HepG2 (cell line): Measurements from ENCODE around the gene HTR4. TPM values are rescaled to one million over a fixed set of nuclear protein-coding genes. Genes with fewer than 3 reads are reported as not detected.

ENCODE experiments used
- ATAC-seq: fragments of 200-7000 bp; cut with Tn5 transposase; 3 replicates; pipeline ENCODE4 v1.9.1; 2020; ENCODE audit warnings: mild to moderate bottlenecking, moderate library complexity
- BruUV-seq: library from RNA; stranded (reverse); fragments of 400-500 nt; replicated peaks from 2 replicates; lab custom pipeline; 2021; lab: Mats Ljungman, UMichigan
- CTCF ChIA-PET: fragments of 300-600 bp; formaldehyde crosslinking; extraction: SDS; loops from one replicate; lab custom pipeline; 2021; ENCODE audit warnings: low total read pairs, inconsistent platforms, low intra/inter-chr PET ratio; lab: Yijun Ruan, JAX
- POLR2A ChIA-PET: fragments of 350-600 bp; sonication (Branson Sonifier 250); formaldehyde crosslinking; loops from one replicate; lab custom pipeline; 2020; ENCODE audit warnings: antibody characterized with exemption, inconsistent platforms; lab: Yijun Ruan, JAX
- DNase-seq: peaks from one replicate; pipeline ENCODE4 v3.0.0-alpha.2; 2015; ENCODE audit warnings: low spot score
- FAIRE-seq: peaks from 3 replicates; lab custom pipeline; 2011; peaks lifted over from hg19 to GRCh38; lab: Jason Lieb, UNC
- H2AFZ ChIP-seq: one replicate; pipeline ENCODE4 v1.6.1; 2011; ENCODE audit warnings: low read length, inconsistent platforms
- H3K27ac ChIP-seq: fragments of 300-600 bp; 3 replicates; pipeline ENCODE4 v1.8.0; 2011; ENCODE audit warnings: mixed run types, mild to moderate bottlenecking, mixed read lengths, low read length, inconsistent platforms; ENCODE audit not compliant: insufficient read depth; ENCODE audit errors: extremely low read length
- H3K27me3 ChIP-seq, 2 experiments: fragments of 200-600 bp in 1 of 2; 2 replicates in 1 of 2; 3 replicates in 1 of 2; pipeline versions ENCODE4 v1.6.0 to v1.8.0; 2011; ENCODE audit warnings: low read length in 2 of 2, mild to moderate bottlenecking in 2 of 2, moderate library complexity in 2 of 2, inconsistent platforms in 1 of 2; ENCODE audit not compliant: insufficient read depth in 2 of 2, control insufficient read depth in 1 of 2
- H3K36me3 ChIP-seq, 2 experiments: fragments of 200-600 bp in 1 of 2; replicated peaks in 1 of 2; 2 replicates in 1 of 2; 3 replicates in 1 of 2; pipeline versions ENCODE4 v1.5.1 to v1.8.0; 2011; ENCODE audit warnings: low read length in 2 of 2, inconsistent platforms in 1 of 2; ENCODE audit not compliant: insufficient read depth in 2 of 2, control insufficient read depth in 1 of 2
- H3K4me1 ChIP-seq: 2 replicates; pipeline ENCODE4 v1.5.1; 2012; ENCODE audit warnings: low read length, inconsistent platforms; ENCODE audit not compliant: insufficient read depth
- H3K4me2 ChIP-seq: 2 replicates; pipeline ENCODE4 v1.6.0; 2011; ENCODE audit warnings: low read depth, low read length, inconsistent platforms
- H3K4me3 ChIP-seq, 3 experiments: fragments of 200-600 bp in 1 of 3; sonication (generic), shearing (Covaris generic) in 1 of 3; replicated peaks in 1 of 3; 2 replicates each; pipeline ENCODE4 v1.5.1; 2011 to 2016; ENCODE audit warnings: low read length in 3 of 3, inconsistent platforms in 2 of 3, low read depth in 2 of 3, mild to moderate bottlenecking in 2 of 3, control low read depth in 1 of 3, mixed read lengths in 1 of 3; ENCODE audit not compliant: insufficient read depth in 1 of 3
- H3K79me2 ChIP-seq: one replicate; pipeline ENCODE4 v1.6.1; 2011; ENCODE audit warnings: low read length, inconsistent platforms; ENCODE audit not compliant: insufficient read depth
- H3K9ac ChIP-seq: 2 replicates; pipeline ENCODE4 v1.6.0; 2011; ENCODE audit warnings: mild to moderate bottlenecking, low read depth, low read length, inconsistent platforms; ENCODE audit not compliant: insufficient read depth
- H3K9me3 ChIP-seq: 2 replicates; pipeline ENCODE4 v1.5.1; 2012; ENCODE audit warnings: mild to moderate bottlenecking, low read length
- H4K20me1 ChIP-seq: 2 replicates; pipeline ENCODE4 v1.6.0; 2011; ENCODE audit warnings: inconsistent platforms, mild to moderate bottlenecking, low read length, moderate library complexity; ENCODE audit not compliant: insufficient read depth
- CEBPB ChIP-seq: IDR thresholded peaks from 2 replicates; pipeline ENCODE4 v1.6.1; 2011; ENCODE audit warnings: low read depth, low read length, improper control_type of control experiment, borderline replicate concordance
- STAT5B ChIP-seq: sonication (generic); formaldehyde crosslinking; IDR thresholded peaks from 2 replicates; pipeline ENCODE4 v1.4.0; 2020; ENCODE audit warnings: missing genetic modification reagents
- ZNF317 ChIP-seq: sonication (generic); formaldehyde crosslinking; IDR thresholded peaks from 2 replicates; pipeline ENCODE4 v1.5.0; 2020; ENCODE audit warnings: mild to moderate bottlenecking, missing genetic modification reagents
- ZNF670 ChIP-seq: sonication (generic); formaldehyde crosslinking; IDR thresholded peaks from 2 replicates; pipeline ENCODE4 v1.8.0; 2022; ENCODE audit warnings: mild to moderate bottlenecking, missing genetic modification reagents, borderline replicate concordance
- WGBS: methylation state at CpG from one replicate; pipeline ENCODE4 v1.1.6; 2017; ENCODE audit warnings: low lambda C conversion rate; 5-methylcytosine and 5-hydroxymethylcytosine counted together
- in situ Hi-C: cut with HindIII; loops from 2 replicates; pipeline ENCODE4 v1.10.0; 2017; ENCODE audit warnings: low pct_unique_long_range_greater_than_20kb; ENCODE audit not compliant: extremely low pct_ligation_motif_present
- intact Hi-C: fragments of 100-400 bp; cut with micrococcal nuclease; formaldehyde crosslinking; loops from one replicate; pipeline ENCODE4 v1.10.0; 2022; ENCODE audit not compliant: unreplicated experiment
- polyA plus RNA-seq, 8 experiments: library from polyadenylated mRNA; depleted of rRNA in 3 of 8; stranded (reverse) in 7 of 8; unstranded in 1 of 8; fragments of >200 nt; fragmentation: Illumina TruSeq in 4 of 8; extraction: Trizol in 4 of 8; gene quantifications; 2 replicates each; pipeline versions ENCODE4 v1.2.1 to v1.2.3, GENCODE V29; 2011 to 2016; ENCODE audit warnings: low read depth in 4 of 8, missing spikeins in 1 of 8, mixed read lengths in 1 of 8; ENCODE audit not compliant: insufficient read depth in 1 of 8
- total RNA-seq, 5 experiments: library from RNA; depleted of rRNA; stranded (reverse); fragments of >200 nt; fragmentation: Illumina TruSeq; extraction: Trizol; gene quantifications; 2 replicates each; pipeline ENCODE4 v1.2.3, GENCODE V29; 2016; ENCODE audit warnings: low read depth in 1 of 5

Gene HTR4
- total and polyA plus RNA-seq, 2 of the 13 experiments (the other 11 are each of a cell fraction or from before 2014, with no cell fraction given): not detected

GRCh38 chr5:148599187-148599586, 55.1 kb downstream of the HTR4 start:
- DNase-seq (no peak), ATAC-seq (no peak), FAIRE-seq (no peak)
- TF ChIP-seq ZNF670 (CRISPR knock-in tag): no peak
- TF ChIP-seq ZNF317 (CRISPR knock-in tag): peak; percentile 84
- Histone ChIP-seq H3K79me2 (no peaks in the 10 kb centered on the region), H3K4me2 (no peak overlapping the region), H3K9ac (no peak overlapping the region), H3K27ac (no peak overlapping the region), H3K36me3 (no peaks in the 10 kb centered on the region), H3K4me1 (no peaks in the 10 kb centered on the region), H3K27me3 (no peaks in the 10 kb centered on the region), H3K9me3 (peaks cover 5% of the 10 kb centered on the region), H4K20me1 (no peaks in the 10 kb centered on the region), H2AFZ (no peak overlapping the region), H3K4me3 (no peak overlapping the region)
- no TSS peak for BruUV-seq
- ChIA-PET CTCF (no interaction called here), POLR2A (no interaction called here)
- WGBS: 45% methylated on average over 1 of the region's 1 CpG
- in situ Hi-C loops: no loop called here
- intact Hi-C loops: no loop called here

- TF ChIP-seq CEBPB (peak; percentile 25; the same call in 1 of the 2 replicates), STAT5B (CRISPR knock-in tag) (no peak)
- no peak for FAIRE-seq
- 46% methylated on average over 5 of the region's 5 CpGs for WGBS
These were observed 58.6 kb downstream of the HTR4 start for GRCh38 chr5:148595697-148596096.

More at GRCh38 chr5:148595697-148596096, 58.6 kb downstream of the HTR4 start:
- Histone ChIP-seq H3K9me3 (peaks cover 5% of the 10 kb centered on the region), H3K36me3 (no peaks in the 10 kb centered on the region), H3K4me3 (no peak overlapping the region), H2AFZ (no peak overlapping the region), H3K27ac (no peak overlapping the region), H3K4me2 (no peak overlapping the region), H3K9ac (no peak overlapping the region), H3K79me2 (no peaks in the 10 kb centered on the region), H3K27me3 (no peaks in the 10 kb centered on the region), H4K20me1 (no peaks in the 10 kb centered on the region), H3K4me1 (no peaks in the 10 kb centered on the region)
- POLR2A ChIA-PET: no interaction called here
- no peak for DNase-seq
- no peak for ATAC-seq
- in situ Hi-C loops: no loop called here
- CTCF ChIA-PET: no interaction called here
- intact Hi-C loops: no loop called here
- BruUV-seq: no TSS peak
